Fibroblast of mammary gland (primary cell): Measurements from ENCODE around the gene TNK1.

ENCODE experiments used
- DNase-seq: peaks from one replicate; pipeline ENCODE4 v3.0.0-alpha.2; 2010; ENCODE audit warnings: low read depth
- H3K4me3 ChIP-seq: 2 replicates; pipeline ENCODE4 v1.5.1; 2011; ENCODE audit warnings: low read depth, mild to moderate bottlenecking, low read length, moderate library complexity; ENCODE audit not compliant: control insufficient read depth
- CTCF ChIP-seq: conservative IDR thresholded peaks from 2 replicates; pipeline ENCODE4 v1.5.1; 2011; ENCODE audit warnings: low read depth, low read length, inconsistent platforms; ENCODE audit not compliant: control insufficient read depth, insufficient read depth

TNK1 gene

DNA sequence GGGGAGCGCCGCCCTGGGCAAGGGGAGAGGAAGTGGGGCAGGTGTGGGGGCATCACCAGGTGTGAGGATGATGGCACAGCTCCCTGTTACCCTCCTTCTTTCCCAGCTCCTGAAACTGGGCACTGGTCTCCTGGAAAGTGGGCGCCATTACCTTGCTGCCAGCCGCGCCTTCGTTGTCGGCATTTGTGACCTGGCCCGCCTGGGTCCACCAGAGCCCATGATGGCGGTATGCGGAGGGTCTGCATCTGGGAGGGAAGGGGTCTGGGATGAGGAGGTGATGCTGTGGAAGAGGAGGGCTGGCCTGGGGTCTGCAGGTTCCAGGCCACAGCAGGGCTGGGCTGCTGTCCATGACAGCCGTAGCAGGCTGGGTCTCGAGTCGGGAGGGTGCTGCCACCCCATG, 39.0 kb upstream of the TNK1 start:
- DNase-seq = no peak
- no peak overlapping the region for H3K4me3 ChIP-seq
- no peak for TF ChIP-seq CTCF

- no peak for TF ChIP-seq CTCF
- H3K4me3 ChIP-seq = no peak overlapping the region
- DNase-seq = no peak
These were observed 37.6 kb upstream of the TNK1 start for GRCh38 chr17:7343250-7343649.

GRCh38 chr17:7346761-7347614, 33.9 kb upstream of the TNK1 start:
- no peak overlapping the region for H3K4me3 ChIP-seq
- DNase-seq = no peak
- TF ChIP-seq CTCF = no peak

DNA sequence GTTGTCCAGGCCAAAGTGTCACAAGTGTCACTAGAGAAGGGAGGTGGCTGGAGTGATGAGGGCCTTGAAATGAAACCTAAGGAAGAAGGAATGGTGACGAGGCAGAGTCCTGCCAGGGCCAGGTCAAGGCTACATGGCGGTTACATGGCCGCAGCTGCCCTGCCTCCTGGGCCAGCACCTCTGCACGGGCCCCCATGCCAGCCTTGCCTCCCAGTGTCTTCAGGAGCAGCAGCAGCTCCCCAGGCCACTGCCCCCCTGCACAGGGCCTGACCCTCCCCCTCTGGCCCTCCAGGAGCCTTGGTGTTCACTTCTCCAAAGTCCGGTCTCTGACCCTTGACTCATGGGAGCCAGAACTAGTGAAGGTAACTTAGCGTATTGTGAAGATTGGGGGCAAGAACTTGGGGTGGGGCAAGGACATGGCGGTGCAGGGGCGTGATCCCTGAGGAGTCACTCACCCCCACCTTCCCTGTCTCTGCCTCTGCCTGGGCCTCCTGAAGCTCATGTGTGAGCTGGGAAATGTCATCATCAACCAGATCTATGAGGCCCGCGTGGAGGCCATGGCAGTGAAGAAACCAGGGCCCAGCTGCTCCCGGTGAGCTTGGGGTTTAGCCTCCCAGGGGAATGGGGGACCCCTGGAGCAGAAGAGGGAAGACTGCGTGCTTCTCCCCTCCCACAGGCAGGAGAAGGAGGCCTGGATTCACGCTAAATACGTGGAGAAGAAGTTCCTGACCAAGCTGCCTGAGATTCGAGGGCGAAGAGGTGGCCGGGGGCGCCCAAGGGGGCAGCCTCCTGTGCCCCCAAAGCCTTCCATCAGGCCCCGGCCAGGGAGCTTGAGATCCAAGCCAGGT, 33.0 kb upstream of the TNK1 start:
- TF ChIP-seq CTCF = no peak
- DNase-seq = peak; percentile 40
- H3K4me3 ChIP-seq = no peak overlapping the region

DNA sequence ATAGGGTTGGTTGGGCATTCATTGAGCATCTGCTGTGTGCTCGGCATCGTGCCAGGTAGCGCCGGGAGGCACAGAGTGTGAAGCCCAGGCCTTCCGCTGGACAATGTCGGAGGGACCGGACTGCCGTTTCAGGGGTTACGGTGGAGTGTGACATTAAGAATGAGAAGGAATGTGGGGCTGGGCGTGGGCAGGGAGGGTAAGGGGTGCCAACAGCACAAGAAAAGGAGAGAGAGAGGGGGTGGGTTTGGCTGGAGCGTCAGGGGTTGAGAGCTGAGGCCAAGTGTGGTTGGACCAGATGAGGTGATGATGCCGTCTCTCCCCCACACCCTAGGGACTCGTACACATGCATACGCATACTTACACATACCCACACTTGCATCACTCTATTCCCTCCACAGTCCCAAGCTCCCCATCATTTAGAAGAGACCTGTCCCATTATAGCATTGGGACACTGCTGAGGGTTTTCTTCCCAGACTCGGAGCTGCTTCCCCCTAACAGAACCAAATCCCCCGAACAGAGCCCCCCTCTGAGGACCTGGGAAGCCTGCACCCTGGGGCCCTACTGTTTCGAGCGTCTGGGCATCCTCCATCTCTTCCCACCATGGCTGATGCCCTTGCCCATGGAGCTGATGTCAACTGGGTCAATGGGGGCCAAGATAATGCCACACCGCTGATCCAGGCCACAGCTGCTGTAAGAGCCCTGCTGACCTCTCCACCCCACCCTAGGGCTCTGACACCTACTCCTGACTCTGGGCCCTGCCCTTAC, 32.2 kb upstream of the TNK1 start:
- H3K4me3 ChIP-seq = no peak overlapping the region
- TF ChIP-seq CTCF = no peak
- DNase-seq = peak; percentile 93

- peak within 1 kb of the TSS; percentile 75 for H3K4me3 ChIP-seq
- peak; percentile 84 for DNase-seq
- no peak for TF ChIP-seq CTCF
These were observed 29.0 kb upstream of the TNK1 start, which contains the start of gene KCTD11 for GRCh38 chr17:7351665-7352502. Gene KCTD11, plus strand, starts transcription at chr17:7352162.
